ENCODE results near the gene RB1.
"Not testable (repeated sequence)": the region's sequence is repeated elsewhere in the genome, so short reads cannot be mapped to it uniquely, and the experiment has no call there.

RB1 gene

DNA sequence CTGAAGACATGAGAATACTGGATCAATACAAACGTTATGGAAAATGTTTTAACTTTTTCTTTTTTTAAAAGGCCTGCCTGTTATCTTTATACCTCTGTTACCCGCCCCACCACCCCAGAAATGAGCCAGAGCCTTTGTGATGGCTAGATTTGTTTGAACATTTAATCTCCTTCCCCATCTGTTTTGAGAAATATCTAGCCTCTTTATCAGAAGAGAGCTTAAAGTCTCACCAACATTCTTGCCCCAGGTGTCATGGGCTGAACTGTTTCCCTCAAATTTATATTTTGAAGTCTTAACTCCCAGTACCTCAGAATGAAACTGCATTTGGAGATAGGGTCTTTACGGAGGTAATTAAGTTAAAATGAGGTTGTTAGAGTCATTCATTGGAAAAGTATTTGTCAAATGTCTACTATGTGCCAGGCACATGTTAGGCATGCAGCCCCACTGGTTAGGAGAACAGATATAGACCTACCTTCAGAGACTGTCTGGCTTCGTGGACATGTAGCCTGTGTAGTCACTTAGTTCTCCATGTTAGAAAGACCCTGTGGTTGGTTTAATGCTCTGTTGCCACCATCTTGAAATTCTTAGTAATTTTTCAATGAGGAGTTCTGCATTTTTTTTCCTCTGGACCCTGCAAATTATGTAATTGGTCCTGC is 6.3 kb upstream of the RB1 start:
- no peak for DNase-seq

DNA sequence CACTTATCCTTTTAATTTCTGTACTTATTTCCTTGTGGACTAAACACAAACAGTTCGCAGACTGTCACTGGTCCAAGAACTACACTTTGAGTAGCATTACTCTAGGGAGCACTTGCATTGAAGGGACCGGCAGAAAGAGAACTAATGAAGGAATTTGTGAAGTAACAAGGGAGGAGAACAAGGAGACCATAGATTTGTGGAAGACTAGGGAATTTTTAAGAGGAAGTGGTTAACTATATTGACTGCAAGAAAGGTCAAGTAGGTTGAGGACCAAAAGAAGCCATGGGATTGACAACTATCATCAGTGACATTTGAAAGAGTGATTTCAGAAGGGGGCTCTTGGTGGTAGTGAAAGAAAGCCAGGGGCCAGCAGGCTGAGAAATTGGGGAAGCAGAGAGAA is 4.0 kb upstream of the RB1 start:
- DNase-seq = no peak

DNA sequence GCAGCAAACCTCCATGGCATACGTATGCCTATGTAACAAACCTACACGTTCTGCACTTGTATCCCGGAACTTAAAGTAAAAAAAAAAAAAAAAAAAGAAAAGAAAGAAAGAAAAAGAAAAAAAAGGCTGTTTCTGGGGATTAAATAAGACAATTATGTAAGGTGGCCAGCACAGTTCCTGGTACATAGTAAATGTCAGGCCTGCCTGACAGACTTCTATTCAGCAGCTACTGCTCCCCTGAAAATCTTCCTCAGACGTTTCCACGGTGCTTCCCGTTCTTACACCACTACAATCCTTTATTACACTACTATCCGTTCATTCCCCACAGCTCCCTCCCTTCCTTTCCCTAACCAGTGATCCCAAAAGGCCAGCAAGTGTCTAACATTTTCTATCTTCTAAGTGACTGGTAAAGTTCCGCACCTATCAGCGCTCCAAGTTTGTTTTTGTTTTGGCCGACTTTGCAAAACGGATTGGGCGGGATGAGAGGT is 636 bp upstream of the RB1 start:
- DNase-seq = peak in 1 of 56 donors; percentile 42

DNA sequence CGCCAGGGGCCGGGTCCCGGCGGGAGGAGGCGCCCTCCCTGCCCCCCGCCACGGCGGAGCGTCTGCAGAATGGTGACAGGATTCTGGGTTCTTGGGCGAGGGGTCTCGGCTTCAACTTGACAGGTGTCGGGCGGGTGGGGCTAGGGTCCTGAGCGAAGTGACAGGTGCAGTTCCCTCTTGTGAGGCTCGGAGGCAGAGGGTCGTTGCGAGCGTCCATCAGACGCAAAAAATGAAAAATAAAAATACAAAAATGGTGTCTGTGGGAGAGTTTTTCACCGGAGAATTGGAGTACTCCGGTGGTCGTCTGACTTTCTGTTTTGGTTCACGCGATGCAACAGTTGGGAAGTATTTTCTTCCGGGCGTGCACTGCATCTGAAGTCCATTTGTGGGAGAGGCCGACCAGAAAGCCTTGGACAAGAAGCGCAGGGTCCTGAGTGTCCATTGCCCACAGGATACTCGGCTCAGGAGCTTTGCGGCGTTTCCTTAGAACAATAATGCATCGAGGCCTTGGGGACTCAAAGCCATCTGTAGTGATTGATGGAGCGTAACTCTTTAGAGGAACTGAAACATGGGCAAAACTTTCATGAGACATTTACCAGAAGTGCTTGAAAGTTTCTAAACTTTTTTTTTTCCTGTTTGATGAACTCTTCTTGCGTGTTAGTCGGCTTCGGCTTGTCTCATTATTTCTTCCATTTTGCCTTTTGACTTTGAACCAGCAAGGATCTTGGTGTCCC is 759 bp downstream of the RB1 start:
- peak in 10 of 56 donors; percentile 16 to 53 (median 27) for DNase-seq

DNA sequence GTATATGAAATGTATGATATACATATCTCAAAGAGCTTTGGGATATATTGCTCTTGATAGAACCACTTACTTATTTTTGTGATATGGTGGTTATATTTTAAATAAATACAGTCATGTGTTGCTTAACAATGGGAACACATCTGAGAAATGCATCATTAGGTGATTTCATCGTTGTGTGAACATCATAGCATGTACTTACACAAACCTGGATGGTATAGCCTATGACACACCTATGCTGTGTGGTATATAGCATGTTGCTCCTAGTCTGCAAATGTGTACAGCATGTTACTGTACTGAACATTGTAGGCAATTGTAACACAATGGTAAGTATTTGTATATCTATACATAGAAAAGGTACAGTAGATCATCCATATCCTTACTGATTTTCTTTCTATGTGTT is 7.7 kb downstream of the RB1 start:
- no peak for DNase-seq

DNA sequence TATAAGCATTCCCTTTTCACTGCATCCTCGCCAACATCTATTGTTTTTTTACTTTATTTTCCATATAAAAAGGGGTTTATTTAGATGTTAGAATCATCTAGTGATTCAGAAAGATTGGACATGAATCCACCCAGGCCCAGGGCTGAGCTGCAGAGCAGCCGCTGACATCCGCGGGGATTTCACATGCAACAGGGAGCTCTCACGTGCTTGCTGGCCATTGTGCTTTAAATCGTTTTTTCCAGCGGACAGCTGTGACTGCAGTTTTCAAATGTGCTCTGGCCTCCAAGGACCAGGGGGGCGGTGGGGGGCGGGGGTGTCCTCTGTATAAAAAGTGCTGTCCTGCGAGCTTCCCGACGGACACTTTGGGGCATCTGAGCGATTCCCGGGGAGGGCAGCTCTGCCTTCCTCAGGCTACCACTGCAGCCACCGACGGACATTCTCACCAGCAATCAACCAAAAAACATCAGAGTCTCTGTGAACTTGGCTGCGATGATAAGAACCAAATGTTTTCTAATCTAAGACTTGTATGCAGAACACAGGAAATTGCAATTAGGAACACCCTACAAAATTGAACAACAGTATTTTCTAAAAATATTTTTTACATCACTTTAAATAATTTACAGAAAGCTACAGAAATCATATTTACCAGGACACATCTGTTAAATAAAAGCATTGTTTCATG is 12.6 kb downstream of the RB1 start:
- no peak for DNase-seq

DNA sequence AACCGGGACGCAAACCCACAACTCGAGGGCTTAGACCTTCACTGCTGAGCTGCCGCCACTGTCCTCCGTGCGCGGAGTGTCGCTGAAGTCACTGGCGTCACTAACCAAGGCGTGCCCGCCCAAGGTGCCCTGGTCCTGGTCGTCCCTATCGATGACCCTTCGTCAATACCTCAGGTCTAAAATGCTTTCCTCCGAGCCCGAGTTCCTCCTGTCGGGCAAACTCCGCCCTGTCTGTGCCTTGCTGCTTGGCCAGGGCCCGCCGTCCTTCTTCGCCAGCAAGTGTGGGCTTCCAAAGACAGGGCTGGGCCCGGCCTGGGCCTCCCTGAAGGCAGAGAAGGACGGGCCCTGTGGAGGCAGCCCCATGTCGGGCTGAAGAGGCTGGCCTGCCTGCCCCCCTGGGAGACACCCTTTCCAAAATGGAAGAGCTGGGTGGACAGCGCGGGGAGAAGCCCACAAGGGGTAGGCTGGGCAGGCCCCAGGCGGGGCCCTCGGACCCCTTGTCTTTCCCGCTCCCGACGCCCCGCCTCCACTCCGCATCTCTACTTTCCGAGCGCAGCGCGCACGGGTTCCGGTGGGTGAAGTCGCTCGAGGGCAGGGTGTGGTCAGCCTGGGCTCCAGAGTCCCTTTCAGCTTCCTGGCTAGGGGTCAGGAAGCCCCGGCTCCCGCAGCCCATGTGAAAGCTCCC is 13.4 kb downstream of the RB1 start:
- DNase-seq = no peak

DNA sequence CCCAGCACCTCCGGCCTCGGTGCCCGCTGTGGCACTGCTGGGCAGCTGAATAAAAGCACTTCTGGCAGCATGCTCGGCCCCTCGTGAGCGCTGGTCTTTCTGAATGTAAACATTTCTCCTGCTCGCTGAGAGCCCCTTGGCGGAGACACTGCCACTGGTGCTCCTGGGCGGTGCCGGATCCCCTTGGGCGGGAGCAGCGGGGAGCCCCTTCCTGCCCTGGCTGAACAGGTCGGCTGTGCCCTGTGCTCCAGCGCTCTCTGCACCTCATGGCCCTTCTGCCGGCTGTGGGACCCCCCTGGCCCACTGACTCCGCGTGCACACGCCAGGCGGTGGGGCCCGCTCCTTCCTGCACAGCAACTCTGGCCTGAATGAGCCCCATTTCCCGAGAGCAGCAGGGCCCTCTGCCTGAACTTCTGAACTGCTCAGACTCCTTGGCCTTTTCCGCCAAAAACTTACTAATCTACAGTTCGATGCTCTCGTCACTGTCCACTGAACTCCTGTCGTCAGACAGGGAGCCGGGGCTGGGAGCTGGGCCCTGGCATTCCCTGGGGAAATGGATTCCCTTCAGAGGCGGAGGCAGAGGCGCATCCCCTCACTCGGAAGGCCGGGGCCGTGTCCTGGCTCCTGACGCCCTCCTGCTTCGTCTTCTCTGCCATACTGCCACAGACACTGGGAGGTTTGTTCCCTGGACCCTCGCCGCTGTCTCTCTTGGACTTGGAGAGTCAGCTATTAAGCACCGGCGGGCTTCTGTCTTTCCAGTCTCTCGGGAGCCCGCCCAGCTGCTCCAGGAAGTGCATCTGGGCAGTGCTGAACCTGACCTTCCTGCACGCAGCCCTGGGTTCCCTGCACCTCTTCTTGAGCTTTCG is 14.2 kb downstream of the RB1 start:
- no peak for DNase-seq

DNA sequence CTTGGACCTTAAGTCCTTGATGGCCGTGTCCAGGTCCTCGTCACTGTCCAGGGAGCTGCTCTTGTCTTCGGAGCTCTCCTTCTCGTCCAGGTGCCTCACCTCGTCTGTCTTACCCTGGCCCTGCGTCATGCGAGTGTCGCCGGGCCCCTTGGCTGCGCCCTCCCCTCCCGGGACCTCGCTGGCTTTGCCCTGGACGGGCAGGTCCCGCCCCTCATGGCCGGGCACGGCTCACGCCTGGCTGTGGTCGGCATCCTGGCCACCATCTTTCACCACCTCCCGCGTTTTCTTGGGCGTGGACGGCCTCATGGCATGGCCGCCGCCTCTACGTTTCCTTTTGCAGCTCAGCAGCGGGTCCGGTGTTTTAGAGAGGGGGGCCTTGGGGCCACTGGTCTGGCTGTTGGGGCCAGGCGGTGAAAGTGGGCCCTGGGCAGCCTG is 14.8 kb downstream of the RB1 start:
- DNase-seq = no peak

DNA sequence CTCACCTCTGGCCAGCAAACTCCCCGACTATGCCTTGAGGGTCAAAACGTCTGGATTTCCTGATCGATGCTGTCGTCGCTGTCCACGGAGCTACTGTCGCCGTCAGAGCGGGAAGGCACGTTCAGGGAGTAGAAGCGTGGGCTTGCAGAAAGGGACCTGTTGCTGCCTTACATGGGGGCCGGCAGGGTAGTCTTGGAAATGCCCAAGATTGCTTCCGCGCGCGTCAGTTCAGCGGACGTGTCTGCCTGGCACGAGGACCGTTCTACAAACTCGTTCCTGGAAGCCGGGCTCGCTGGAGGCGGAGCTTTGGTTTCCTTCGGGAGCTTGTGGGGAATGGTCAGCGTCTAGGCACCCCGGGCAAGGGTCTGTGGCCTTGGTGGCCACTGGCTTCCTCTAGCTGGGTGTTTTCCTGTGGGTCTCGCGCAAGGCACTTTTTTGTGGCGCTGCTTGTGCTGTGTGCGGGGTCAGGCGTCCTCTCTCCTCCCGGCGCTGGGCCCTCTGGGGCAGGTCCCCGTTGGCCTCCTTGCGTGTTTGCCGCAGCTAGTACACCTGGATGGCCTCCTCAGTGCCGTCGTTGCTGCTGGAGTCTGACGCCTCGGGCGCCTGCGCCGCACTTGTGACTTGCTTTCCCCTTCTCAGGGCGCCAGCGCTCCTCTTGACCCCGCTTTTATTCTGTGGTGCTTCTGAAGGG is 15.4 kb downstream of the RB1 start:
- no peak for DNase-seq

DNA sequence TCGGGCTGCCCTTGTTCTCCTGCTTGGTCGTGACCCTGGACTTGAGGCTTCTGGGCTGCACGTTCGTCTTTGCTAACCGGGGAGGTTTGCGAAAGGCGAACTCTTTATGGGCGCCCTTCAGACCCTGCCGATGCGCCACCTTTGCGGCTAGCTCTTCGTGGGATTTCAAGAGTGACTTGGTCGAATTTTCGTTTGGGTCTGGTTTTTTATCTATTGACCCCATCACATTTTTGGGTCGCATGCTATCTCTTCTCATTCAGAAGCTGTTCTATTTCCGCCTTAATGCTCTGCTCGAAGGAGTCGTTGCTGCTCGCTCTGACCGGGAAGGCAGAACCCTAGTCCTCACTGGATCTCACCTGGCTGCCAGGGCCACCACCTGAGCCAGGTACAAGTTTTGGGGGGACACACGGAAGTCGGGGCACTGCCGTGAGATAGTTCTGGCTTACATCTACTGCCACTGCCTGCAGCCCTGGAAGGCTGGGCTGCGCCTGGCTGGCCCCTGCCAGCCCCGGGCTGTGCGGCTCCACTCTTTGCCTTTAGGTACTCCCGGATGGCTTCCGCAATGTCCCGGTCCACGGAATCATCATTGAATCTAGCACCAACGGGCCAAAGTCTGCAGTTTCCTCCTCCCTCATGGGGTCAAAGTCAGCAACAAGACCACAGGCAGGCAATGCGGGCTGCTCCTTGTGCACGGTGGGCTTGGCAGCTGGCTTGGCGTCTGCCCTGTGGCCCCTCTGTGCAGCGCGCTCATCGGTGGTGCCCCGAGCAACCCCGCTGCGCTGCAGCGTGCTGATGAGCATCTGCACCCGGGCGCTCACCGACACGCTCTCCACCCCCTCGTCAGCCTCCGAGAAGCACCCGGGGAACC is 16.2 kb downstream of the RB1 start:
- DNase-seq = no peak

DNA sequence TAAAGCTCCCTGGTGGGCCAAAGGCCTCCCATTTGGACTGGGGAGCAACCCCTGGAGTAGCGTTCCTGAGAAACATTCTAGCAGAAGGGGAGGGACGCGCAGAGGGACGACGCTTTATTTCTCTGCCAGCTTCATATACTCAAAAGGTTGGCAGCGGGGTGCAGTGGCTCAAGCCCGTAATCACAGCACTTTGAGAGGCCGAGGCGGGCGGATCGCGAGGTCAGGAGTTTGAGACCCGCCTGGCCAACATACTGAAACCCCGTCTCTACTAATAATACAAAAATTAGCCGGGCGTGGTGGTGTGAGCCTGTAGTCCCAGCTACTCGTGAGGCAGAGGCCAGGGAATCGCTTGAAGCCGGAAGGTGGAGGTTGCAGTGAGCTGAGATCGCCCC is 16.8 kb downstream of the RB1 start:
- no peak for DNase-seq

DNA sequence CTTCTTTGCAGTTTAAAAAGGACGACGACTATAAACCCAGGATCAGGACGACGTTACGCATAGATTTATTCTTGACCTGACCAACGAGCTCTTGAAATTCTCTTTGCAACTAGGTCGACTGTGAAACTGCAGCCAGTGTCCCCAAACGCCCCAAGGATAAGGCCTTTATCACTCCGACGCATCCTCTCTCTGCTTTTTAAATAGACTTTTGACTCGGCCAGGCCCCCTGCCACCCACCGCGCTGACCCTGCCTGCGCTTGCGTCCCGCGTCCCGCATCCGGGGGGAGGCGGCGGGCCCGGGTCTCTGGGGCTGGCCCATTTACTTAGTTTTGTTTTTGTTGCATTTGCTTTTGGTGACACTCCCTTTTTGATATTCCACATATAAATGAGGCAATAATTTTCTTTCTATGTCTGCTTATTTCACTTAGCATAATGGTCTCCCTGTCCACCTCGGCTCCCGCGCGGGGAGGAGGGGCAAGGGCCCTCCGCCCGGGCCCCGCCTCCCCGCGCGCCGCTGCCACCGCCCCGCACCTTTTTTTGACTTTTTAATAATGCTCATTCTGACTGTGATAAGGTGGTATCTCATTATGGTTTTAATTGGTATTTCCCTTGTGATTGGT is 17.4 kb downstream of the RB1 start:
- no peak for DNase-seq

DNA sequence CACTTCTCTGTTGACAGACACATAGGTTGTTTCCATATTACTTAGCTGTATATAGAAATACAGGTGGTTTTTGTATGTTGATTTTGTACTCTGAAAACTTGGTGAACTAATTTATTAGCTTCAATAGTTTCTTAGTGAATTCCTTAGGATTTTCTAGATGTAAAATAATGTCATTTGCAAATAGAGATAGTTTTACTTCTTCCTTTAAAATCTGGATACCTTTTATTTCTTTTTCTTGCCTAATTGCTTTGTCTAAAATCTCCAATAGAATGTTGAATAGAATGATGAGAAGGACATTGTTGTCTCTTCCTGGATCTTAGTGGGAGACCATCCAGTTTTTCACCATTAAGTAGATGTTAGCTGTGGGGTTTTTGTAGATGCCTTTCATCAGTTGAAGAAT is 18.7 kb downstream of the RB1 start:
- DNase-seq = no peak

DNA sequence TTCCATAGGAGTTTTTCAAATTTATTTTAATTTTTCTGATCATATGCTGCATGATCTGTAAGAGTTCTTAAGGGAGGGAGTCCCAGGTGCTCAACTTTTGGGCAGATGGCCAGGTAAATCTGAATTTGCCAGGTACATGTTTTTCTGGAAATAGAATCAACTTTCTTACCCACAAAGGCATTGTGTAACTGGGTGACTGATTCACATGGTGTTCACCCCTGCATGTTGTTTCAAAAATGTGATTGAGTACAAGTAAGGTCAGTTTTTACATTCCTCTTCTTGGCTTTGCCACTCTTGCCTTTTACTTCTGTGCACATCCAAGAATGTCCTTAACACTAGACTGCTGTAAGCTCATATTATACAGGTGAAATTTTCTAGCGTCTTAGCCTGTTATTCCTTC is 30.4 kb downstream of the RB1 start:
- DNase-seq = no peak

DNA sequence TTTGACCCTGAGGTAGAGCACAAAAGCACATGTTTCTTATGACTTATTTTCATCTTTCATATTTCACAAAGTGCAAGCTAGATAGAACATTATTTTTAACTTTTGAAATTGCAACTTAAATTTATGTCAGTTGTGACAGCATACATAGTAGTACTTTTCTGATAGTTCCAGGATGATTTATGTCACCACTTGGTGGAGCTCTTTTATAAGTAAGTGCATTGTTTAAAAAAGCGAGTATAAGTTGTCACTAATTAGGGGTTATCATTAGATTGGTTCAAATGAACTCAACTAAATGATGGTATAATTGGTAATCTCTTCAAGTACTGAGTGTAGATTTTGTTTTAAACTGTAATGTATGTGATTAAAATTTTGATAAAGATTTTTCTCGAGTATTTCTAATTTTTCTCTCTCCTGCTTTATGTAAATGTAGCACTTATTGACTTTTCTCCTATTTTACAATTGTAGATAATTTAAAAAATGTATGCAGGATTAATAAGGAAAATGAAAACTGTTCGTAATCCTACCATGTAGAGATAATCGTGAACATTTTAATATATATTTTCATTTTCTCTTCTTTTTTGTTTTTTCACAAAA is 31.1 kb downstream of the RB1 start:
- peak in 1 of 56 donors; percentile 1 for DNase-seq

DNA sequence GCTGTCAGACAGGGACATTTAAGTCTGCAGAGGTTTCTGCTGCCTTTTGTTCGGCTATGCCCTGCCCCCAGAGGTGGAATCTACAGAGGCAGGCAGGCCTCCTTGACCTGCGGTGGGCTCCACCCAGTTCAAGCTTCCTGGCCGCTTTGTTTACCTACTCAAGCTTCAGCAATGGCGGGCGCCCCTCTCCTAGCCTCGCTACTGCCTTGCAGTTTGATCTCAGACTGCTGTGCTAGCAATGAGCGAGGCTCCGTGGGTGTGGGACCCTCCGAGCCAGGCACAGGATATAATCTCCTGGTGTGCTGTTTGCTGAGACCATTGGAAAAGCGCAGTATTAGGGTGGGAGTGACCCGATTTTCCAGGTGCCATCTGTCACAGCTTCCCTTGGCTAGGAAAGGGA is 35.6 kb downstream of the RB1 start:
- not testable (repeated sequence) for DNase-seq

DNA sequence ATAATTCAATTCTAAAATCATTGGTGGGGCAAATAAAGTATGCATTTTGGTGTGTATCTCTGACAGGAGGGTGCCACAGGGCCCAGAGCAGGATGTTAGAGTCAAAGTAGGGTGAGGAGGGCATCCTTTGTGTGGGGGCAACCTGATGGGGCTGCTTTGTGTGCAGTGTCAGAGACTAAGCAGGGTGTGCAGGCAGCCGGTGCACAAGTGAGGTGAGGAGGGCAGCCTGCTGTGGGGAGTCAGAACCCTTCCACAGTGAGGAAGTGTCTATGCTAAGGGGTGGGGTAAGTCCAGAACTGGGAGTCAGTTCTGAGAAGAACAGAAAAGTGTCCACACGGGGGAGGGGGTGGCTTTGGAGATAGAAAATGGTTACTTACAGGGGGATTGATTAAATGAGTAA is 40.7 kb downstream of the RB1 start:
- DNase-seq = no peak

All from amygdala (tissue), 56 donors.